Smooth muscle cell (in vitro differentiated cells): ENCODE measurements around the gene CDH22. TPM values are rescaled to one million over a fixed set of nuclear protein-coding genes. Genes with fewer than 3 reads are reported as not detected.

Experiments
- DNase-seq: peaks from one replicate; lab custom pipeline; 2025; ENCODE audit not compliant: unreplicated experiment; lab: John Stamatoyannopoulos, UW
- H2AFZ ChIP-seq: fragments of 200-600 bp; sonication (generic); 2 replicates; pipeline ENCODE4 v1.6.0; 2016; ENCODE audit warnings: antibody characterized with exemption, low read depth, mild to moderate bottlenecking
- H3F3A ChIP-seq: fragments of 200-600 bp; sonication (generic); 2 replicates; pipeline ENCODE4 v1.6.0; 2017; ENCODE audit warnings: antibody characterized with exemption, low read depth
- H3K27ac ChIP-seq: fragments of 200-600 bp; sonication (generic); 2 replicates; pipeline ENCODE4 v1.5.1; 2016; ENCODE audit warnings: low read depth, mild to moderate bottlenecking
- H3K27me3 ChIP-seq: fragments of 200-600 bp; sonication (generic); 2 replicates; pipeline ENCODE4 v1.6.1; 2016; ENCODE audit warnings: low read depth, mild to moderate bottlenecking
- H3K36me3 ChIP-seq: fragments of 200-600 bp; sonication (generic); 2 replicates; pipeline ENCODE4 v1.5.1; 2016; ENCODE audit warnings: low read depth
- H3K4me1 ChIP-seq: fragments of 200-600 bp; sonication (generic); 2 replicates; pipeline ENCODE4 v1.5.1; 2016; ENCODE audit warnings: low read depth
- H3K4me2 ChIP-seq: fragments of 200-600 bp; sonication (generic); 2 replicates; pipeline ENCODE4 v1.6.0; 2016; ENCODE audit warnings: mild to moderate bottlenecking
- H3K4me3 ChIP-seq: fragments of 200-600 bp; sonication (generic); 2 replicates; pipeline ENCODE4 v1.5.1; 2016; ENCODE audit warnings: mild to moderate bottlenecking
- H3K79me2 ChIP-seq: fragments of 200-600 bp; sonication (generic); 2 replicates; pipeline ENCODE4 v1.6.0; 2016; ENCODE audit warnings: low read depth, mild to moderate bottlenecking
- H3K9ac ChIP-seq: fragments of 200-600 bp; sonication (generic); 2 replicates; pipeline ENCODE4 v1.6.0; 2016; ENCODE audit warnings: low read depth
- H3K9me3 ChIP-seq: fragments of 200-600 bp; sonication (generic); replicated peaks from 2 replicates; pipeline ENCODE4 v1.5.1; 2016; ENCODE audit warnings: low read depth
- H4K20me1 ChIP-seq: fragments of 200-600 bp; sonication (generic); 2 replicates; pipeline ENCODE4 v1.6.0; 2016; ENCODE audit warnings: low read depth
- CTCF ChIP-seq: fragments of 200-600 bp; sonication (generic); IDR thresholded peaks from 2 replicates; pipeline ENCODE4 v1.5.1; 2017; ENCODE audit warnings: borderline replicate concordance, mild to moderate bottlenecking, antibody characterized with exemption; ENCODE audit not compliant: insufficient read depth, poor library complexity, severe bottlenecking
- WGBS: methylation state at CpG from one replicate; pipeline ENCODE4 v1.1.7; 2016; ENCODE audit warnings: low lambda C conversion rate; 5-methylcytosine and 5-hydroxymethylcytosine counted together
- polyA plus RNA-seq: library from polyadenylated mRNA; unstranded; fragments of >200 nt; fragmentation: Nextera tagmentation; extraction: Ambion mirVana; gene quantifications from 2 replicates; pipeline ENCODE4 v1.2.1, GENCODE V29; 2016
- total RNA-seq: library from RNA; depleted of rRNA; stranded (reverse); fragments of >200 nt; gene quantifications from 2 replicates; pipeline ENCODE4 v1.2.3, GENCODE V29; 2014

The CDH22 gene
- total and polyA plus RNA-seq, 2 experiments from 2014 or later: not detected

GRCh38 chr20:46220455-46221207 lies 87.7 kb downstream of the CDH22 start:
- Histone ChIP-seq H3K36me3 (no peaks in the 10 kb centered on the region), H3K79me2 (no peaks in the 10 kb centered on the region), H3K4me3 (no peak overlapping the region), H3K4me2 (no peak overlapping the region), H3K27ac (no peak overlapping the region), H4K20me1 (no peaks in the 10 kb centered on the region), H3K9me3 (no peaks in the 10 kb centered on the region), H3F3A (no peaks in the 10 kb centered on the region), H2AFZ (no peak overlapping the region), H3K9ac (no peak overlapping the region), H3K4me1 (peaks cover 20% of the 10 kb centered on the region), H3K27me3 (peaks cover 23% of the 10 kb centered on the region)
- no peak for TF ChIP-seq CTCF
- DNase-seq: no peak
- WGBS: 75% methylated on average over 10 of the region's 10 CpGs

DNA sequence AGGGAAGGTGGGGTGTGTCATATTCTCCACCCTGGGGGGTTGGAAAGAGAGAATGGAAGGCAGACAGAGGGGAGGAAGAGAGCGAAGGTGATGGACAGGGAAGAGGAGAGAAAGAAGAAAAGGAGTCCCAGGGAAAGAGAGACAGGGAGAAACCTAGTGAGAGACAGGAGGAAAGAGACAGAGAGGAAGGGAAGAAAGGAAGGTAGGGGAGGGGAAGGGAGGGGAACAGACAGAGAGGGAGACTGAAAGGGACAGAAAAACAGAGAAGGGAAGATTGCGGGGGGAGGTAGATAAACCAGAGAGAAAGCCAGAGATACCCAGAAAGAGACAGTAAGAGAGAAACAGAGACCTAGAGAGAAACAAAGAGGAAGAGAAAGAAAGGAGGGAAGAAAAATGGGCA lies 88.4 kb downstream of the CDH22 start:
- peaks cover 16% of the 10 kb centered on the region for H3K27me3 ChIP-seq
- no peak for TF ChIP-seq CTCF

DNA sequence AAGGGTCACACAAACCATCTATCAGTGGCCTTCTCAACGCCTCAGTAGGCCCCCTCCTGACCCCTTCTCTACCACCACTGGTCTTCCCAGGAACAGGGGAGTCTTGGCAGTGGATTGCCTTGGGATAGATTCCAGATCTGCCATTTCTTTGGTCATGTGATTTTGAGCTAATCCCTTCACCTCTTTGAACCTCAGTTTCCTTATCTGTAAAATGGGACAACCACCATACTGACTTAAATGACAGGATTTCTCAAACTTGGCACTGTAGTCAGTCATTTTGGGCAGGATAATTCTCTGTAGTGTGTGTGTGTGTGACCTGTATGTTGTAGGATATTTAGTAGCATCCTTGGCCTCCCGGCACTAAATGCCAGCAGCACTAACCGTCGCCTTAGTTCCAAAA lies 89.1 kb downstream of the CDH22 start:
- no peaks in the 10 kb centered on the region for H3K36me3 ChIP-seq
- no peak for DNase-seq
- 94% methylated on average over 4 of the region's 4 CpGs for WGBS
- H4K20me1 ChIP-seq: no peaks in the 10 kb centered on the region
- no peak for TF ChIP-seq CTCF
- H3K9ac ChIP-seq: no peak overlapping the region
- no peak overlapping the region for H3K4me2 ChIP-seq
- no peak overlapping the region for H3K4me3 ChIP-seq
- peaks cover 12% of the 10 kb centered on the region for H3K27me3 ChIP-seq
- peaks cover 6% of the 10 kb centered on the region for H3F3A ChIP-seq
- H3K27ac ChIP-seq: no peak overlapping the region
- peaks cover 24% of the 10 kb centered on the region for H3K4me1 ChIP-seq
- H3K79me2 ChIP-seq: no peaks in the 10 kb centered on the region
- no peaks in the 10 kb centered on the region for H3K9me3 ChIP-seq
- H2AFZ ChIP-seq: no peak overlapping the region

More for the DNA sequence above, 88.4 kb downstream of the CDH22 start:
- Histone ChIP-seq H3K4me2 (no peak overlapping the region), H4K20me1 (no peaks in the 10 kb centered on the region), H3F3A (peaks cover 5% of the 10 kb centered on the region), H3K9me3 (no peaks in the 10 kb centered on the region), H3K9ac (no peak overlapping the region), H2AFZ (no peak overlapping the region), H3K4me3 (no peak overlapping the region), H3K79me2 (no peaks in the 10 kb centered on the region), H3K27ac (no peak overlapping the region), H3K4me1 (peaks cover 24% of the 10 kb centered on the region), H3K36me3 (no peaks in the 10 kb centered on the region)
- 78% methylated on average over 2 of the region's 2 CpGs for WGBS
- no peak for DNase-seq

DNA sequence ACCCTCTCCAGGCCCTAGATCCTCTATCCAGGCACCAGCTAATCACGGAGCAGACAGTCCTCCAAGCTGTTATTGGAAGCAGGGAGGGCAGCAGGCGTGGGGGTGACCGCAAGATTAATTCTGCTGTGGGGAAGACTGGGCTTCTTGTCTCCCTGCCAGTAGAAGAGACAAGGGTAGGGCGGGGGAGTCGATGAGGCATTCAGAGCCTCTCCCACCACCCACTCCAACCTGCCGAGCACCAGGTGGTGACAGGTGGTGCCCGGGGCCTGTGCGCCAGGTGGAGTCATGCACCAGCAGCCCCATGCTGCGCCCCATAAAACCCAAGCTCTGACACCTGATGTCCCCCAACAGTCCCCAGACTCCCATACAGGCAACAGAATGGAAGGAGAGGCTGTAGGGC lies 89.6 kb downstream of the CDH22 start:
- H4K20me1 ChIP-seq: no peaks in the 10 kb centered on the region
- H3K4me2 ChIP-seq: no peak overlapping the region
- 85% methylated on average over 9 of the region's 9 CpGs for WGBS
- no peak overlapping the region for H3K4me3 ChIP-seq
- H3K4me1 ChIP-seq: peaks cover 24% of the 10 kb centered on the region
- TF ChIP-seq CTCF: no peak
- H3F3A ChIP-seq: peaks cover 6% of the 10 kb centered on the region
- H3K36me3 ChIP-seq: no peaks in the 10 kb centered on the region
- no peaks in the 10 kb centered on the region for H3K9me3 ChIP-seq
- DNase-seq: no peak
- no peak overlapping the region for H3K27ac ChIP-seq
- no peaks in the 10 kb centered on the region for H3K79me2 ChIP-seq
- H2AFZ ChIP-seq: no peak overlapping the region
- H3K27me3 ChIP-seq: peaks cover 12% of the 10 kb centered on the region
- no peak overlapping the region for H3K9ac ChIP-seq
